ENCODE measurements around the gene PTPRK.

PTPRK gene

GRCh38 chr6:128239146-128239545 lies 281.3 kb downstream of the PTPRK start:
- no peak for DNase-seq

DNA sequence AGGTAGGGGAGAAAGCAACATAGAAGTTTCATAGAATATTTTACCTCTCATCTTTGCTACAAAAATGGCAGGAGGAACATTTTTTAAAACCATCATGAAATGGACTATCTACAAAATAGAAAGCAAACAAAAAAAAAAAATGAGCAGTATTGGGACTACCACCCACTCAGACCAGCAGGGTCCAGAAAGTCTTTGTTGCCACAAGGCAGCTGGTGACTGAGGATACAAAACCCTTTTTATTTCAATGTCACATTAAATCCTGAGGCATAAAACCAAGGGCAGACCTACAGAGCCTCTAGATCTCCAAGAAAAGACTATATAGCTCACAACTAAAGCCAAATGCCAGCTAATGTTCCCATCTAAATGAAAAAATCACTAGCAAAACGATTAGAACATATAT lies 282.2 kb downstream of the PTPRK start:
- no peak for DNase-seq

DNA sequence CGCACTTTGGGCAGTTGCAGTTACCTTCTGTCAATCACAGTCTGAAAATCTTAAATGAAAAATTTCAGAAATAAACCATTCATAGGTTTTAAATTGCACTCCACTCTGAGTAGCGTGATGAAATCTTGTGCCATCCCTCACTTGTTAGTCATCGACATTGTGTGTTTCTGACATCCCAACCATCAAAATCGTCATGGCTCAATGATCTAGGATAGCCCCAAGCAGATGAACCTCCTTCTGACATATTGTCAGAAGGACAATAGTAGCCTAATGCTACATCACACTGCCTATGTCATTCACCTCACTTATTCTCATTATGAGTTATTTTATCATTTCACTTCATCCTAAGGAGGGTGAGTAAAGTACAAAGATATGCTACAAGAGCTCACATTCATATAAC lies 284.8 kb downstream of the PTPRK start:
- no peak for DNase-seq

- no peak for DNase-seq
Observed at GRCh38 chr6:128233531-128233930, 286.9 kb downstream of the PTPRK start.

DNA sequence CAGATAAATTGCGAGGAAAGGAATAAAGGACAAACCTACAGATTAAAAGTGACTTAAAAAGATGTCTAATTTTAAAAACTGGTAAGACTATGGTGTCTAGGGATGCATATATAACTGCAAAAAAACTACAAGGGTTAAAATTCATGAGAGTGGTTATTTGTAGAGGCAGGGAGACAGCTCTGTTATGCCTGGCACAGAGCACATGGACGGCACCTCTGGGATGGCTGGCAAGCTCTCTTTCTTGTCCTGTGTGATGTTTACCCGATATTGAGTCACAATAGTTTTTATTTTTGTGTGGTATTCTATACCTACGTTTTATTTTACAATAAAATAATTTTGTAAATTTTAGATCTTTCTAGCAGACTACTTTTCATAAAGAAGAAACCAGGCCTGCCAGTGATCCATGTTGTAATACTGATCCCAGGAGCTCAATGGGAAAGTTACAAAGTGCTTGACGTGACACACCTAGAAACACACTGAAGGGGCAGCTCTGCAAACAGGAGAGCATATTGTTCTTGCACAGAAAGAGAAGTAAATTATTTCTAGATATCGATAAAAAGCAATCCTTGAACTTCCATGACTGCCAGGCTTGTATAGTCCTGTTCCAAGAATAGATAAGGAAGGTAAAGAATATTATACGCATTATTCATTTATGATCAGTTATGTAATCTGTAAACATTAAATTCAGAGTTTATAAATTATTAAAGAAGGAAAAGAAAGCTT lies 290.0 kb downstream of the PTPRK start:
- no peak for DNase-seq

DNA sequence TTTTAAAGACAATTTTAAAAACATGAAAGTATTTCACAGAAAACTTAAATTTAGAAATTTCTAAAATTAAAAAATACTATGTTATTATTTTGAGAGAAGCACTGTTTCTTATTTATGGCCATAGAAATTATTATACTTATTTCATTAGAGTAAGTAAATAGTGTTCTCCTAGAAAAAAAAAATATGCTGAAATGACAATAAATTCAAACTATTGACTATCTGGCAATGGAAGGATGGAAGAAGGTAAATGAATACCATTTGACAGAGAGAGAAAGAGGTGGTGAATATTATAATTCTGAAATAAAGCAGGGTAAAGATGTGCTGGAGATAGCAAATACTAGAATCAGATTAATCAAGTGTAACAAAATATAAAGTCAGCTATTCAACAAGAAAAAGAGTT lies 294.8 kb downstream of the PTPRK start:
- no peak for DNase-seq

- no peak for DNase-seq
Observed at GRCh38 chr6:128216917-128217316, 303.5 kb downstream of the PTPRK start.

DNA sequence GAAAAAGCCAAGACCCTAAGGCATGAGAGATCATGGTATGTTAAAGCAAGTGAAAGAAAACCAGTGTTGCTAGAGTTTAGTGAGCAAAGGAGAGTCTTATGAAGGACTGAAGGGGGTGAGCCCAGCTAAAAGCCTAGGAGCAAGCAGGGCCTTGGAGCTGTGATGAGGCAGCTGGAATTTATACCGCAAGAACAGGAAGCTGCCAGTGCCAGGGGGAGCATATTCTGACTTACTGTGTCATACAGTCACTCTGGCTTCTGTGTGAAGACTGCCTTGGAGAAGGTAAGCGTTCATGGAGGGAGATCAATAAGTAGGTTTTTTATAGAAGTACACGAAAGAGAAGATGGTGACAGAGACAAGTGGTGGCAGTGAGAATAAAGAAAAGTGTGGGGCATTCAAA lies 310.6 kb downstream of the PTPRK start:
- DNase-seq: no peak

DNA sequence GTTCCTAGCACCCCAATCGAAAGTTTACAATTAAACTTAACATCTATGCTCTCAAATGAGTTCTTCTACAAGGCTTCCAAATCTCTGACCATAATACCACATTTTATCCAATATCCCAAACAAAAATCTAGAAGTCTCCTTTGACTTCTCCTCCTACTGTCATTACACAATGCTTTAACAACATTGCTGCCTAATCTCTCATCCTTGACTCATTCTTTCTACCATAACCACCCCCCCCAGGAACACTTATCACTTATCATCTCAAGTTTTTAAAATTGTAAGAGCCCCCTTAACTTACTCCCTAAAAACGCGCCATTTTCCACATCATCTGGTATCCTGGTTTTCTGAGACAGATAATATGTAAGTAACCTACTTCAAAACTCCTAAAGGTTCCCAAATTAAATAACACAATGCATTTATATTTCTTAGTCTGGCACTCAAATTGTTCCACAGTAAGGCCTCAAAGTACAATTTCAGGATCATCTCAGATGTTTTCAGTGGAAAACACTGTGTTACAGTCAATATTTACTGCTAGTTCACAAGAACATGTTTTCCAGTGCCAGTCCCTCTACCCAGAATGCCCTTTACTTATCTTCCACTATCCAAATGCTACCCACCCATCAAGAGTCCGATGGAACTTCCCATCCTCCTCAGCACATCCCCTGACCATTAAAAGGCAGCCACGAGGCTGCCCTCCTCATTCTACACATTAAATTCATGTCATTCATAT lies 311.4 kb downstream of the PTPRK start:
- DNase-seq: no peak

GRCh38 chr6:128208078-128208477 lies 312.3 kb downstream of the PTPRK start:
- no peak for DNase-seq

GRCh38 chr6:128206610-128207426 lies 313.6 kb downstream of the PTPRK start:
- DNase-seq: no peak

GRCh38 chr6:128204616-128205015 lies 315.8 kb downstream of the PTPRK start:
- DNase-seq: no peak

DNA sequence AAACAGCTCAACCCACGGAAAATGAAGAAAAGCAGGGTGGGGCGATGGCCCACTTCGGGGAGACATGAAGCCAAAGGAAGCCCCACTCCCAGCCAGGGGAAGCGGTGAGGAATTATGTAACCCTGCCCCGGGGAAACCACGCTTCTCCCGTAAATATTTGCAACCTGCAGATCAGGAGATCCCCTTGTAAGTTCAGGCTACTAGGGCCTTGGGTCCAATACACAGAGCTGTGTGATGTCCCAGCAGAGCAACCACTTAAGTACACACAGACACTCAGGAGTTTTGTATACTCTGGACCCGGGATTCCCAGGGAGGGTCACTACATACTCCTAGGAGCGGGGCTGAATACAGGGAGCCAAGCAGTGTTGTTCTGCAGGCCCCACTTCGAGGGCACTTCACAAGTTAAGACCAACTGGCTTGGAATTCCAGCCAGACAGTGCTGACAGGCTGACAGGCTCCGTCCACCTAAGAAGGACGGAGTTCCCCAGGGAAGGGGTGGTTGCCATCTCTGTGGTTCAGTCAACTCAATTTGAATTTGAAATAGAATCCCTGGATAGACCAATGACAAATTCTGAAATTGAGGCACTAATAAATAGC lies 318.1 kb downstream of the PTPRK start:
- no peak for DNase-seq

DNA sequence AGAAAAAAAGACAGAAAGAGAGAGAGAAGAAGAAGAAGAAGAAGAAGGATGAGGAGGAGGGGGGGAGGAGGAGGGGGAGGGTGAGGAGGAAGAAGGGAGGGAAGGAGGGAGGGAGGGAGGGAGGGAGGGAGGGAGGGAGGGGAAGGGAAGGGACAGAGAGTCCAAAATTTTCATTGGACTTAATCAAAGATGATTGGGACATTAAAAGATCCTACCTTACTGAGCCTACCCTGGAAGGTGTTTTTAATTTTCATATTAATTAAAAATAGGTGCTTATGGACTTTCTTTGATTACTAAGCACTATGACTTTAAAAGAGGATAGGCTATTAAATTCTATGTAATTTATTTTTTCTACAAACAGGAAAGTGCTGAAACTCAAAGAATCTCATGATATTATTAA lies 319.6 kb downstream of the PTPRK start:
- DNase-seq: no peak

DNA sequence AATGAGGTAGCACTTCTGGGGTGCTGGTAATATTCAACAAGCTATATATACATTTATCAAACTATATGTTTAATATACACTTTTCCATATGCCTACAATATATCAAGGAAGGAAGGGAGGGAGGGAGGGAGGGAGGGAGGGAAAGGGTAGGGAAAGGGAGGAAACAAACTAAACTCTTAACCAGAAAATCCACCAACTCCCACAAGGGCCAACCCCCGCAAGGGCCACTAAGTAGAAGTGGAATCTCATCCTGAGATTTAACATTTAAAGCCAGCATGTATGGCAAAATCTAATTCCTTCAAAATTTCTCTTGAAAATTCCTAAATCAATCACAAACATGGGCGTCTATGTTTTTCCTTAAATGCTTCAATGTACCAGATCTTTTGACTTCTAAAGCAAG lies 320.9 kb downstream of the PTPRK start:
- DNase-seq: no peak

DNA sequence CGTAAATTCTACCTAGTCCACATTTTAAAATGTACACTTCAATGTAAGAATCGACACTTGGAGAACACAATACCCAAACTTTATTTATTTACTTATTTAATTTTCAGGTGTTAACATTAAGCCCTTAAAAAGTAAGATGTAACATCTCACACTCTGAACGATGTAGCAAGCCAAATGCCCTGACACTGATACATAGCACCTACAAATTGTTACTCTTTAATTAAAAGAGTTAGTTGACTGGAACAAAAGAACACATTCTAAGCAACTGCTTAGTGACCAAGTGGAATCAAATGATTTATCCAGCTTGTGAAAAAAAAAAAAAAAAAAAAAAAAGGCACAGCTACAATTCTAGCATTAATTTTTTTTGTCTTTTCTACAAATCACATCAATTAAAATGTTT lies 327.4 kb downstream of the PTPRK start:
- DNase-seq: no peak

DNA sequence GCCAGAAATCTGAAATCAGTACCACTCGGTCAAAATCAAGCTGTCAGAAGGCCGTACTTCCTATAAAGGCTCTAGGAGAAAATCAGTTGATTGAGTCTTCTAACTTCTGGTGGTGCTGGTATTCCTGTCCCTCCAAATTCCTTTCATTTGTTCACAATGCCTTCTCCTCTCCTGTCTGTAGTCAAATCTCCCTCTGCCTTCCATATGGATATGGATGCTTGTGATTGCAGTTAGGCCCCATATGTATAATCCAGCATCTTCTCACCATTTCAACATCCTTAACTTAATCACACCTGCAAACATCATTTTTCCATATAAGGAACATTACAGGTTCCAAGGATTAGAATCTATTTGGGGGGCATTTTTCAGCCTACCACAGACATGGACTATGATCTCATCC lies 331.7 kb downstream of the PTPRK start:
- no peak for DNase-seq

DNA sequence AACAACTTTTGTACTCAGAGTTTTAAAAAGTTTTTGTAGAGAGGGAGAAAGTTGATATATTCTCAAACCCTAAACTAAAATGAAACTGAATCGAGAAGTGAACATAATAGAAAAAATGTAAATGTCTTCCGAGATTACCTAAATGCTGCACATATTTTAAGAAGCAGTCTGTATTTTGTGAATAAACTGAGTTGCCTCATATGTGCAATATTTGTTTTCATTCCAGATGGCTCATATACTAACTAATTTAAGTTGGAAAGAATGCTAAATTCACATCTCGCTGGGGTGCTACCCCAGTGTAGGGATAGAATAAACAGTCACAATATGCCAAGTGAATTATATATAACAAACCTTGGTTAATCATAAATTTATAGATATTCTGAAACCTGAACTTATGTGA lies 333.7 kb downstream of the PTPRK start:
- DNase-seq: no peak

DNA sequence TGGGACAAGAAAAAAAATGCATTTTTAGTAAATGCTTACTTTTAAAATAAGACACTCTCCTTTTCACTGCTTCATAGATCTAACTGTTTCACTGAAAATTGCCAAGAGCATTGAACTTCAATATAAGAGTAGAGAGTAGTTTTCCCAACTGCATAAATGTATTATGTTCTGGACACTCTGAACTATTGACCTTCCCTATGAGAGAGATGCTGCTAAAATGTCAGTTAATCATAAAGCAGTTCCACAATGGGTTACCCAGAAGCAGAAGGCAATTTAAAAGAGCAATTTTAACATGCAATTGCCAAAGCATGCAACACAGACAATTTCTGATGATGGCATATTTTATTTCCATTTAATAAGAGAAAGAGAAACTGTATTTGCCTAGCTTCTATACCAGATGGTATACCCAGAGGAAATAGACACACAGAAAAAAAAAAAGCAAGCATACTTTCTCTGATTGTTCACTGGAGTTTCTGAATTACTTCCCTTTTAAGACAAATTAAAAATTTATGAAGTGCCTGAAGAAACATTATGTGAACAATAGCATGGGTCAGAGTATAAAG lies 340.4 kb downstream of the PTPRK start:
- DNase-seq: no peak

- DNase-seq: no peak
Observed at GRCh38 chr6:128174724-128175123, 345.7 kb downstream of the PTPRK start.

DNA sequence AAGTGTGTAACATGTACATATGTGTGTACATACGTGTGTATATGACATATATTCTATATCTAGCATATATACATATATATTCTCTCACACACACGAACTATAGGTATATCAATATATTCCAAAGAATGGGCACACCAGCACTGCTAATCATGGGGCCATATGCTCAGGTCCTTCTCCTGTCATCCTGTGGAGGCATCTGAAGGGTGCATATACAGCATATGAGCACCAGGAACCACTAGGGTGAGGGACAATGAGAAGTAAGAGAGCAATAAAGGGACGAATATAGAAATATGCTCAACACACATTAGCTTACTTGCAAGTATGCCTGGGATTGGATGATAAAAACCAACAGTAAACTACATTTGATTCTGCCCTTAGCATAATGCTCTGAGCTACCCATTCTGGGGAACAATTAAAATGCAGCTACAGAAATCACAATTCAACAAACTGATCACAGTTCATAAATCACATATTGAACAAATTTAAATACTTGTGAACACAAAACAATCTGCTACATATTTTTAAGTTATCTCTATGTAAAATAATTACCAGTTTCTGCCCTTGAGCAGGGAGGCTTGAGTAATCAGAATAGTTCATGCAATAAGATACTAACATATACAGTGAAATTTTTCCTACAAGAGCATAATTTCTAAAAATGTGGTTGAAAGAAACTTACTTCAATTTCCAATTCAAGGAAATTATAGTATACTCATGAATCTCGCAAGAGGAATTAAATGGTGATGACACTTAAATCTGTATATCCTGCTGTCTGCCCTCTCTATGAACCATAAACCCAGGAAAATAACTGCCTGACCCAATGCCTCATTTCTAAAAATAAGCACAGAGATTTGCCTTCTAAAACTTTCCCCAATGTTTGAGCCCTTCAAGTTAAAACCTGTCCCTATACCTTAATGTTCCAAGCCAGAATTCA lies 347.4 kb downstream of the PTPRK start:
- DNase-seq: no peak

DNA sequence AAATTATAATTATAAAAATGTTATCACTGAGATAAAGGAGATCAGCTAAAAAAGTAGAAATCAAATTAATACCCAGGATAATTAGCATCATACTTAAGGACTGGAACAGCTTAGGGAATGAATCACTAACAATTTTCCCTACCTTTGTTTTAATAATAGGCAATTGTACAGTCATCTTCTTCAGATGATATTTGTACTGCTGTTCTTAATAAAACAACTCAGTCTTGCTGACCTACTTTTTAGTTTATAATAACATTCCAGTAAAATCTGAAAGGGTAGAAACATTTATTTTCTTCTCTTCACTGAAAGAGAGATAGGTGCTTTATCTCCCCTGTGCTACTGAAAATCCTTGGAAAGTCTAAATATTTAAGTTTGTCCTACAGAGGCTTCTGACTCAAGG lies 348.3 kb downstream of the PTPRK start:
- no peak for DNase-seq

All from activated naive CD4-positive, alpha-beta T cell treated with Interleukin-2 at 50 U/mL for 16 hours (primary cell).